Cardiac septum (tissue), 1 donor: ENCODE measurements around the gene BDKRB1. TPM values are rescaled to one million over a fixed set of nuclear protein-coding genes. Genes with fewer than 3 reads are reported as not detected.

Source experiments
- DNase-seq: peaks from one replicate; pipeline ENCODE4 v3.0.0-alpha.2; 2020; ENCODE audit warnings: low spot score
- intact Hi-C: fragments of 100-400 bp; cut with DNase I; formaldehyde crosslinking; loops from one replicate; pipeline ENCODE4 v1.14.0; 2022
- total RNA-seq: library from RNA; stranded (reverse); fragmentation: NEBNext Ultra II Directional; extraction: Animal tissue kit (Norgen Biotek cat#: 25700); gene quantifications from one replicate; pipeline ENCODE4 v1.2.1, GENCODE V29; 2021
- donor health status: DM: no; HTN: no; CAD: no.

BDKRB1 gene
- total RNA-seq, 1 donor from 2014 or later, result not detected

DNA sequence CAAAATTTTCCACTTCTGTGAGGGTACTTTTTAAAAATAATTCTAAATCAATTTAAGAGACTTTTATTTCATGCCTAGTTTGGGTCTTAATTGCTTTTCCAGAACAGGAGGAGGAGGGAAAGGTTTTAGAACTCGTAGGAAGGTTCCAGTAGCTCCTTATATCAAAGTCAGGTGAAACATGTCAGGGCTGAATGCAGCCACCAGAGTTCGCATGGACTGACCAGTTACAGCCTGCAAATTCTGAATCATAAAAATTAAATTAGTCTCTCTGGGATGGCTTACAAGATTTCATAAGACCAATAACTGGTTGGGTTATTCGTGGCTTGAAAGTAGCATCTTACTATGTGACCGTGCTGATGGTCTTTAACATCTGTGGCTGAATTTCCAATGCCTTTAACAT lies 397 bp downstream of the BDKRB1 start:
- intact Hi-C loops, result no loop called here

GRCh38 chr14:96257056-96257455 lies 1.0 kb downstream of the BDKRB1 start:
- intact Hi-C loops, result no loop called here
- no peak for DNase-seq

More for the DNA sequence above, 397 bp downstream of the BDKRB1 start:
- DNase-seq, result no peak

- intact Hi-C loops, result no loop called here
- no peak for DNase-seq
These were observed 1.9 kb downstream of the BDKRB1 start for GRCh38 chr14:96257900-96258299.

DNA sequence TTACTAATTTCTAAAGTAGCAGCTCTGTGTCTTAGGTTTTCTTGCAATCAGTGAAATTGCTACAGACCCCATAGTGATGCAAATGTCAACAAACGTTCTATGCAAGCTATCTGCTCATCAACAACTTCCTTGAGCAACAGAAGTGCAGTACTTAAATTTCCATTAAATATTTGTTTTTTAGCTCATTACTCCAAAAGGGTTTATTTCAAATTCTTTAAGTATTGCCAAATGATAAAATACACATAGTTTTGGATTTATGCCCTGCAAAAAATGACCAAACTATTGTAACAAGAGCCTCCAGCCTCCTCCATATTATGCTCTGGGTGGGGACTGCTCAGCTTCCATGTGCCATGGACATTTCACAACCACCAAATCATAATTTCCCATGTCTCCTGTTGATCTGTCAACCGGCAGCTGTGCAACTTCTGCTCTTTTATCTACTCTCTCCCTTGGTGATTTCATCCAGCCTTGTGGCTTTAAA lies 4.4 kb downstream of the BDKRB1 start:
- intact Hi-C loops, result no loop called here
- no peak for DNase-seq

- DNase-seq, result no peak
- intact Hi-C loops, result no loop called here
These were observed 5.0 kb downstream of the BDKRB1 start for GRCh38 chr14:96261053-96261452.

GRCh38 chr14:96261772-96262655 lies 6.0 kb downstream of the BDKRB1 start:
- intact Hi-C loops, result no loop called here
- DNase-seq, result no peak

GRCh38 chr14:96263347-96264199 lies 7.6 kb downstream of the BDKRB1 start:
- DNase-seq, result no peak
- intact Hi-C loops, result no loop called here

- intact Hi-C loops, result no loop called here
- no peak for DNase-seq
These were observed 8.2 kb downstream of the BDKRB1 start for GRCh38 chr14:96264200-96264553.

- intact Hi-C loops, result no loop called here
- DNase-seq, result no peak
These were observed 8.8 kb downstream of the BDKRB1 start for GRCh38 chr14:96264853-96265252.

GRCh38 chr14:96265383-96266095 lies 9.5 kb downstream of the BDKRB1 start:
- no peak for DNase-seq
- intact Hi-C loops, result no loop called here

DNA sequence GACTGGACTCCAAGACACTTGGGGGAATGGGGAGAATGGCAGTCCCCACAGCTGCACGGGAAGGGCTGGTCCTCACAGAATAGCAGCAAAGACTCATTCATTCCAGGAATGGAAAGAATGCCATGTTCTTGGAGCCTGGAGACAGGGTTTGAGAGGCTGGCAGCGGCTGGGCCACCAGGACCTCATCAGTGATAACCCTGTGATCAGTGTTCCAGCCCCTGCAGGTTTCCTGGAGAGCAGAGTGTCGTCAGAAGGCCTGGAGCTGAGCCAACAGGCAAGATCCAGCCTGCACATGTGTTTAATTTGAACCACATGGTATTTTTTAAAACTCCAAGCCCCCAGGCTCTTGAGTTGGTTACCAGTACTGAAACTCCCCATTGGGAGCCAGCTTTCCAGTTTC lies 11.3 kb downstream of the BDKRB1 start:
- DNase-seq, result no peak
- intact Hi-C loops, result no loop called here

DNA sequence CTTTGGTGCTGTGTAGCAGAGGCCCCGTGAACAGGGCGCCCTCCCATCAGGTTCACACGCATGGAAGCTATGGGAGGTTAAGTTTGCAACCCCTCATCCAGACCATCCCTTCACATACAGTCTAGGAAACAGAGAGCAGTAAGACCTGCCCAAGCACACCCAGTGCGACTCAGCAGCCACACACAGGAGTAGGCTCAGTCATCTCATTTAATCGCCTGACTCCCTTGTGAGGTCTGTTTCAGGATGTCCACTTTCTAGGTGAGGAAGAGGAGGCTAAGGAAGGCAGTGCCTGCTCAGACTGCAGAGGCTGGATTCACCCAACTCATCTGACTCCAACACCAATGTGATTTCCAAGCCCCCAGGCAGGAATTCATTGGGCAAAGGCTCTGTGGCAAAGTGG lies 11.9 kb downstream of the BDKRB1 start:
- no peak for DNase-seq
- intact Hi-C loops, result no loop called here

DNA sequence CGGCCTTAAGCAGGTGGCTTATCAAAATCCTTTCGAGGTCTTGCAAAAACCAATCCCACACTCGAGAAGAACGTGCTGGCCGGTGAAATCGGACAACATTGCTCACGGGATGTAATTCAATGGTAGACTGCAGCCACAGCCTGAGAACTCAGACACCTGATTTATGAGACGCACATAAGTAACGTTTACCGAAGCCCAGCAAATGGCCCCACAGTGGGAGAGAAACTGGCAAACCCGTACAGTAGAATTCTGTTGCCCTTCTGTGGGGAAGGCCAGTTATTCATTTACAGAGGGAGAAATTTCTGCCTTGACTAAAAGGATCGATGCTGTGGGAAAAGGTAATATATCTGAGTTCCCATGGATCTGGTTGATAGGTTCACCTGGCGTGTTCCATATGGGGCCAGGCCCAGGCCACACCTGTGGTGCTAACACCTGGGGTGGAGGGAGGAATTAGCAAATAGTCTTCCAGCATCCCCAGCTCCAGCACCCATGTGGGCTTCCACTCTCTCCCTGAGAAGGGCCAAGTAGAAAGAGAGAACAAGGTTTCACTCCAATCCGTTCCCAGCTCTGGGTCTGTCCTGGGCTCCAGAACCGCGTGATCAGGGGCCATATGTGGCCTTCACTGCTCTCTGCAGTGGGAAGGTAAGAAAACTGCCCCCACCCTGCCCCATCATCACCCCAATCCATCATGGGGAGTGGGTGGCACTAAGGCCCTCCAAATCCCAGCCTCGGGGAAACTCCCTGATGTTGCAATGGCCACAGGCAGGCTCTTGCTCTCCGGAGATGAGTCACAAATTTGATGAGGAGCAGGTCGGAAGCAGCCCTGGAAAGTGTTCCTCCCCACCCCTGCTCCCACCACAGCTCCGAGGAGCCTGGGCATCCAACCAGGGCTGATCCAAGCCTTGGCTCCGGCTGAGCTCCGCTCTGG lies 12.7 kb downstream of the BDKRB1 start:
- intact Hi-C loops, result no loop called here
- DNase-seq, result no peak

DNA sequence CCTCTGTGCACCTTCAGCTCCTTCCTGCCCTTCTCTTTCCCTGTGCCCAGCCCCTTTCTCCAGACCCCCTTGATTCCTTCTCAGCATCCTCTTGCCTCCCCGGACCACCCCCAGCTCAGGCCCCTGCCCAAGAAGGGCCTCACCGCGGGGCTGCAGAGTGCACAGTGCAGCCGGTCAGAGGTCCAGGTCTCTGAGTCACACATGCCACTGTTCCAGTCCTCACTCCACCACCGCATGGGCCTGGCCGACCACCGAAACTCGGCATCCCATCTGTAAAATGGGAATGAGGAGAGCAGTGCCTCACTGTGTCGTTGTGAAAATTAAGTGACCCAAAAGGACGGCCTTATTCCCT lies 13.3 kb downstream of the BDKRB1 start:
- intact Hi-C loops, result no loop called here
- DNase-seq, result no peak

- DNase-seq, result no peak
- intact Hi-C loops, result loop anchor here (10.0 kb wide), 1 partner anchor 706 kb away; no protein-coding TSS in a partner anchor
These were observed 14.8 kb downstream of the BDKRB1 start for GRCh38 chr14:96270565-96271420.

DNA sequence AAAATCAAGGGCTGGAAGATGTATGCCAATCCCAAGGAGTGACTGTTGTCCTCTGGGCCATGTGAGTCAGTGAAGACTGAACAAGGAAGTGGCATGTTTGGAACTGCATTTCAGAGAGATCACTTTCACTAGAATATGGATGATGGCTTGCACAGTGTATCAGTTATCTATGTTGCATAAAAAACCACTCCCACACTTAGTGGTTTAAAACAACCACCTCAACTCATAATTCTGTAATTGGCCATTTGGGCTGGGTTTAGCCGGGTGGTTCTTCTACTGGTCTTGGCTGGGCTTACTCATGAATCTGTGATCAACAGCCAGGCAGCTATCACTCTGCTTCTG lies 15.4 kb downstream of the BDKRB1 start:
- DNase-seq, result no peak
- intact Hi-C loops, result loop anchor here (10.0 kb wide), 1 partner anchor 707 kb away; no protein-coding TSS in a partner anchor

- intact Hi-C loops, result loop anchor here (10.0 kb wide), 1 partner anchor 708 kb away; no protein-coding TSS in a partner anchor
- DNase-seq, result no peak
These were observed 16.9 kb downstream of the BDKRB1 start for GRCh38 chr14:96272777-96273473.
